Activated B cell treated with CpG ODN at 0.5 μM for 24 hours (primary cell): Measurements from ENCODE around the gene ZCCHC7. TPM values are rescaled to one million over a fixed set of nuclear protein-coding genes. Genes with fewer than 3 reads are reported as not detected.

Experiments used
- ATAC-seq: fragments of 200-7000 bp; cut with Tn5 transposase; one replicate; pipeline ENCODE4 v1.10.0; 2021; ENCODE audit warnings: low read depth, mild to moderate bottlenecking, moderate library complexity
- CTCF ChIA-PET: fragments of 350-600 bp; sonication (Branson Sonifier 250); formaldehyde crosslinking; loops from one replicate; lab custom pipeline; 2021; ENCODE audit warnings: antibody characterized with exemption; lab: Charles Lee
- POLR2A ChIA-PET: fragments of 350-600 bp; sonication (Branson Sonifier 250); formaldehyde crosslinking; loops from one replicate; lab custom pipeline; 2021; ENCODE audit warnings: antibody characterized with exemption; lab: Charles Lee
- DNase-seq: peaks from one replicate; pipeline ENCODE4 v3.0.0; 2022
- H3K27ac Mint-ChIP-seq: one replicate; pipeline ENCODE4 v1.8.0; 2020; ENCODE audit warnings: mixed read lengths
- H3K27me3 Mint-ChIP-seq: one replicate; pipeline ENCODE4 v1.8.0; 2021; ENCODE audit warnings: mixed read lengths
- H3K36me3 Mint-ChIP-seq: one replicate; pipeline ENCODE4 v1.8.0; 2021; ENCODE audit warnings: low read depth, mixed read lengths
- H3K4me1 Mint-ChIP-seq: one replicate; pipeline ENCODE4 v1.8.0; 2021; ENCODE audit warnings: mixed read lengths
- H3K4me3 Mint-ChIP-seq: one replicate; pipeline ENCODE4 v1.8.0; 2020; ENCODE audit warnings: mild to moderate bottlenecking, mixed read lengths
- H3K9me3 Mint-ChIP-seq: one replicate; pipeline ENCODE4 v1.8.0; 2020; ENCODE audit warnings: mixed read lengths
- CTCF ChIP-seq: fragments of 200-600 bp; IDR thresholded peaks from one replicate; pipeline ENCODE4 v1.8.0; 2022; ENCODE audit warnings: antibody characterized with exemption, mild to moderate bottlenecking
- intact Hi-C: fragments of 100-400 bp; cut with micrococcal nuclease; formaldehyde crosslinking; loops from one replicate; pipeline ENCODE4 v1.15.1; 2024
- total RNA-seq: library from RNA; stranded (reverse); gene quantifications from 2 replicates; pipeline ENCODE4 v1.2.3, GENCODE V29; 2022

ZCCHC7 gene
- total RNA-seq, 1 donor from 2014 or later = 70.3 TPM

- POLR2A ChIA-PET = interaction anchor here (0.5 to 17.4 kb wide), 14 partner anchors 11 to 393 kb away, joined by 3 to 677 read pairs (median 4); partner anchors contain the start of genes PAX5, ZBTB5 and ZCCHC7
- Mint-ChIP-seq H3K27ac (peak overlapping the region; percentile 97), H3K4me3 (peak overlapping the region; percentile 19)
Measured at GRCh38 chr9:37385286-37385685, 264.9 kb downstream of the ZCCHC7 start.

DNA sequence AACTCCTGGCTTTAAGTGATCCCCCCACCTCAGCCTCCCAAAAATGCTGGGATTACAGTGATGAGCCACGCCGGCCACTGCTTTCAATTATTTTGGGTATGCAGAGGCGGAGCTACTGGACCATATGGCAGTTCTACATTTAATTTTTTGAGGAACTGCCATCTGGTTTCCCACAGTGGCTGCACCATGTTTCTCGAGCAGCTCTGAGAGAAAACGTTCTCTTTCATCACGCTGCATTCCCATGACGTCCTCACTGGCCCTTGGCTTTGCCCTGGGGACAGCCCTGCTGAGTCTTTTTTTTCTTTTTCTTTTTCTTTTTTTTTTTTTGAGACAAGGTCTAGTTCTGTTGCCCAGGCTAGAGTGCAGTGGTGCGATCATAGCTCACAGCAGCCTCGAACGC, 266.6 kb downstream of the ZCCHC7 start:
- TF ChIP-seq CTCF = no peak
- H3K27me3 Mint-ChIP-seq = no peaks in the 10 kb centered on the region
- intact Hi-C loops = loop anchor here (1.0 kb wide), 3 partner anchors 9 to 22 kb away; no protein-coding TSS in a partner anchor
- peak overlapping the region; percentile 97 for H3K27ac Mint-ChIP-seq
- peak overlapping the region; percentile 50 for H3K4me3 Mint-ChIP-seq
- POLR2A ChIA-PET = interaction anchor here (0.7 to 17.4 kb wide), 13 partner anchors 9 to 393 kb away, joined by 3 to 677 read pairs (median 5); partner anchors contain the start of gene ZBTB5
- peaks cover 89% of the 10 kb centered on the region for H3K4me1 Mint-ChIP-seq
- H3K9me3 Mint-ChIP-seq = no peaks in the 10 kb centered on the region
- DNase-seq = no peak
- ATAC-seq = peak; percentile 56
- H3K36me3 Mint-ChIP-seq = peaks cover 3% of the 10 kb centered on the region
- CTCF ChIA-PET = interaction anchor here (1.0 to 2.4 kb wide), 9 partner anchors 10 to 514 kb away, joined by 3 to 15 read pairs (median 6); no protein-coding TSS in a partner anchor

More at GRCh38 chr9:37385286-37385685, 264.9 kb downstream of the ZCCHC7 start:
- Mint-ChIP-seq H3K9me3 (no peaks in the 10 kb centered on the region), H3K27me3 (no peaks in the 10 kb centered on the region), H3K36me3 (peaks cover 7% of the 10 kb centered on the region), H3K4me1 (peaks cover 93% of the 10 kb centered on the region)
- no peak for TF ChIP-seq CTCF
- ATAC-seq (no peak), DNase-seq (no peak)
- intact Hi-C loops = no loop called here
- CTCF ChIA-PET = interaction anchor here (1.3 to 2.0 kb wide), 2 partner anchors 14 kb away, joined by 3 to 8 read pairs; no protein-coding TSS in a partner anchor

- TF ChIP-seq CTCF = no peak
- CTCF ChIA-PET = interaction anchor here (0.9 to 2.1 kb wide), 4 partner anchors 10 to 20 kb away, joined by 4 to 10 read pairs (median 6); no protein-coding TSS in a partner anchor
- intact Hi-C loops = loop anchor here (1.0 kb wide), 1 partner anchor 9 kb away; no protein-coding TSS in a partner anchor
- Mint-ChIP-seq H3K36me3 (peaks cover 4% of the 10 kb centered on the region), H3K27ac (peak overlapping the region; percentile 86), H3K27me3 (no peaks in the 10 kb centered on the region), H3K4me1 (peaks cover 66% of the 10 kb centered on the region), H3K4me3 (peak overlapping the region; percentile 4), H3K9me3 (no peaks in the 10 kb centered on the region)
- POLR2A ChIA-PET = interaction anchor here (0.8 to 17.4 kb wide), 5 partner anchors 16 to 356 kb away, joined by 3 to 677 read pairs (median 15); partner anchors contain the start of gene PAX5
- ATAC-seq (peak; percentile 54), DNase-seq (no peak)
Measured at GRCh38 chr9:37390759-37391158, 270.4 kb downstream of the ZCCHC7 start.

GRCh38 chr9:37392272-37392671, 271.9 kb downstream of the ZCCHC7 start:
- no peaks in the 10 kb centered on the region for H3K9me3 Mint-ChIP-seq
- H3K4me1 Mint-ChIP-seq = peaks cover 56% of the 10 kb centered on the region
- no peaks in the 10 kb centered on the region for H3K27me3 Mint-ChIP-seq
- no peak overlapping the region for H3K27ac Mint-ChIP-seq
- H3K4me3 Mint-ChIP-seq = no peak overlapping the region
- ChIA-PET POLR2A (interaction anchor here (1.0 to 17.4 kb wide), 4 partner anchors 10 to 355 kb away, joined by 3 to 677 read pairs (median 216); no protein-coding TSS in a partner anchor), CTCF (interaction anchor here (0.7 to 2.1 kb wide), 5 partner anchors 16 to 62 kb away, joined by 3 to 10 read pairs (median 3); no protein-coding TSS in a partner anchor)
- no peak for TF ChIP-seq CTCF
- DNase-seq (no peak), ATAC-seq (no peak)
- H3K36me3 Mint-ChIP-seq = peaks cover 4% of the 10 kb centered on the region
- intact Hi-C loops = no loop called here

DNA sequence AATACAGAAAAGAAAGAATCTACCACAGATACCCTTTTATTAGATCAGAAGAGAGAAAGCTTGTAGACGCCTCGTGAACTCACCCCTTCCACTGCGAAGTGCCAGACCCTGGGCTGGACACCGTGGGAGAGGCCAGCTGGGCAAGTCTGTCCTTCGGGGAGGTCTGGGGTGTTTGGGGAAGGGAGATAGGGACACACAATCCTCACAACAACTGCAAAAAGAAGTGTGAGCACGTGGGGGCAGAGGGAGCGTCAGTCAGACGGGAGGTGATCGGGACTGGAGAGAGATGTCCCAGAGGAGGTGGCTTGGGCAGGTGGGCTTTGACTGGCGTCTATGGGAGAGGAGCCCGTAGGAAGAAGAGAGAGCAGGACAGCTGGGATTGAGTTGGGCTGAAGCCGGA, 274.9 kb downstream of the ZCCHC7 start:
- no peak for TF ChIP-seq CTCF
- ChIA-PET CTCF (interaction anchor here (0.6 to 1.5 kb wide), 2 partner anchors 165 to 762 kb away, joined by 3 read pairs; no protein-coding TSS in a partner anchor), POLR2A (interaction anchor here (1.0 to 17.4 kb wide), 6 partner anchors 8 to 275 kb away, joined by 3 to 677 read pairs (median 22); partner anchors contain the start of gene ZCCHC7)
- Mint-ChIP-seq H3K36me3 (peaks cover 4% of the 10 kb centered on the region), H3K9me3 (no peaks in the 10 kb centered on the region), H3K27me3 (no peaks in the 10 kb centered on the region), H3K4me1 (peaks cover 58% of the 10 kb centered on the region), H3K27ac (peak overlapping the region; percentile 78), H3K4me3 (no peak overlapping the region)
- ATAC-seq (no peak), DNase-seq (no peak)
- intact Hi-C loops = no loop called here
